HG03558 (cell line): ENCODE measurements around the gene PCGF3.
"Not testable (repeated sequence)": the region's sequence is repeated elsewhere in the genome, so short reads cannot be mapped to it uniquely, and the experiment has no call there.

Experiments used
- ATAC-seq: cut with Tn5 transposase; IDR thresholded peaks from one replicate; pipeline ENCODE4 v1.9.1; 2021; ENCODE audit warnings: moderate number of reproducible peaks; ENCODE audit not compliant: unreplicated experiment; ENCODE audit errors: extremely low read depth

PCGF3 gene

DNA sequence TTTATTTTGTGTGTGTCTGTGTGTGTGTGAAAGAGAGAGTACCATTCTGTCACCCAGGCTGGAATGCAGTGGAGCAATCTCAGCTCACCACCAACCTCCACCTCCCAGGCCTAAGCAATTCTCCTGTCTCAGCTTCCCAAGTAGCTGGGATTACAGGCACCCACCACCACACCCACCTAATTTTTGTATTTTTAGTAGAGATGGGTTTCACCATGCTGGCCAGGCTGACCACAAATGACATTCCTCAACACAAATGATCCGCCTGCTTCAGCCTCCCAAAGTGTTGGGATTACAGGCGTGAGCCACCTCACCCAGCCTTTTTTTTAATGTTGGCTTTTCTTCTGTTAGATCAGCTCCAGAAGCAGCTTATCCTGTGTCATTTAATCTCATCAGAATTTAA, 69.9 kb downstream of the PCGF3 start:
- not testable (repeated sequence) for ATAC-seq

DNA sequence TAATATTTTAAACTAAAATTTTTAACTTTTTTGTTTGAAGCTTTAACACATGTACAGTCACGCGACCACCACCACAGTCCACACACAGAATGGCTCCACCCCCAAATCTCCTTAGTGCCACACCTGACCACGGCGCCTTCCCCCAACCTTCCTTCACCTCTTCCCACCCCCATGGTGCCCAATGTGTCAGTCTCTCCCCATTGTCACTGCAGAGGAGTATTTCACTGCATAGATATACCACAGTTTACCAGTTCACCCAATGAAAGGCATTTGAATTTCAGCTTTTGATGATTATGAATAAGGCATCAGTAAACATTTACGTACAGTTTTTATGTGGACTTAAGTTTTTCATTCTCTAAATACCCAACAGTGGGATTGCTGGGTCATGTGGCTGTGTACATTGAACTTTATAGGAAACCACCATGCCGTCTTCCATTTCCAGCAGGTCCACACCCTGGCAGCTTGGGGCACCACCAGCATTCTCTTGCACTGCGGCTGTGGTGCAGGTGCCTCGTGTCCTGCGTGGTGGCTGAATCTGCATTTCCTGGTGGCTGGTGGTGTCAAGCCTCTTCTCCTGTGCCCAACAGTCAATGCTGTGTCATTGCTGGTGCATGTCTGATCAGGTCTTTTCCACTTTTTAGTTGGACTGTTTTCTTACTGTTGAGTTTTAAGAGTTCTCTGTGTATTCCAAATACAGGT, 71.3 kb downstream of the PCGF3 start:
- ATAC-seq, result no peak

- ATAC-seq, result no peak
Observed at GRCh38 chr4:777520-778262, 72.1 kb downstream of the PCGF3 start.

GRCh38 chr4:779555-779954, 73.9 kb downstream of the PCGF3 start:
- ATAC-seq, result no peak

GRCh38 chr4:780255-780654, 74.6 kb downstream of the PCGF3 start:
- ATAC-seq, result not testable (repeated sequence)

DNA sequence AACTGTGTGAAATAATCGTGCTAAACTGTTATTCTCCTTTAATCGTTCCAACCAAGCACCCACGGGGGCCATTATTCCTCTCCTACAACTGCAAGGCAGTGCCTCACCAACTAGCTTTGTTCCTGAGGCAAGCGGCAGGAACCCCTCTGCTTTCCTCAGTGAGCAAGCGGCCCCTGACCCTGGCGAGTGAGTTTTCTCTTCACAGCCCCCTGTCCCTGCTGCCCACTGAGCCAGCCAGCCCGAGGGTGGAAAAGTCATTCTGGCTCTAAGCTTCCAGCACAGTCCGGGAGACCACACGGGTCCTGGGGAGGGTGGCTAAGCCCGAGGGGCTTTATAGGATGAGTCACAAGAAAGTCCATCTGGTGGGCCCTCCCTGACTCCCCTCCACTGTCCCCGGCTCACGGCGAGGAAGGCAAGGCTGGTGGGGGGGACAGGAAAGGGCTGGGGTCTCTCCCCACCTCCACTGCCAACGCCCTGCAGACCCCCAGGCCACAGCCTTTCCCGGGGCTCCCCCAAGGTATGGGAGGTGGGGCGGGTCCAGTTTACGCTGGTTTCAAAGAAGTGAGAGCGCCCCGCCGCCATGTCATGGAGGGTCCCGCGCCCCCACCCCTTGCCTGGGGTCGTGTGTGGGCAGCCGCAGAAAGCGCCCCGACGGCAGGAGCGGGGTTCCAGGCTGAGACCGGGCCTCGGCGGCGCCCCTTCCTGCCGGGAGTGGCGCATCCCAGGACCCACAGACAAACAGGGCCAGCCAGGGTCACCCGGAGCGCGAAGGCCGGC, 75.3 kb downstream of the PCGF3 start:
- no peak for ATAC-seq

DNA sequence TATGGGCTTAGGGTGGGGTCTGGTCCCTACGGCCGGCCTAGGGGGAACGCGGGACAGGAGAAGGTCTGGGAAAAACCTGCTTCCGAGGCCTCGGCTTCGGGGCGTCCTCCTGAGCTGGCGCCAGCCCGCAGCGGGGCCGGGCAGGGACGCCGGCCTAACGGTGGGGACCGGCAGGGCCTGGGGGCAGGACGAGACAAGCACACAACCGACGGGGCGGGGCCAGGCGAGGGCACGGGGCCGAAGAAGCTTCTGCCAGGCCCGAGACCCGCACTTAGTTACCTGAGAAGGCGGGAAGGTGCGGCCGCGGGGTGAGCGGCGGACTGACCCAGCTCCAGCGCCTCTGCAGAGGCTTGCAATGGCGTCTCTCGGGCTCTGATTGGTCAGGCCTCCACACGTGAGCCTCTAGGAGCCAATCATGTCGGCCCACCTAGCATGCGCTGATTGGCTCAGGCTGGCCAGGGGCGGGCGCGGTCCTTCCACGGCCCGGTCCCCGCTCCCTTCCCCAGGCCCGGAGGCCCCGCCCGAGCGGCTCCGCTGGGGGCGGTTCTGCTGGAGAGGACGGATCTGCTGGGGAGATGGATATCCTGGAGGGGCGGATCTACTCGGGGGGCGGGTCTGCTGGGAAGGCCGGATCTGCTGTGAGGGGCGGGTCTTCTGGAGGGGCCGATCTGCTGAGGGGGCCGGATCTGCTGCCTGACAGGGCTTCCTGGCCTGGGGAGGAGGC, 76.0 kb downstream of the PCGF3 start:
- peak; percentile 91 for ATAC-seq

- no peak for ATAC-seq
Observed at GRCh38 chr4:784401-785331, 79.0 kb downstream of the PCGF3 start.

DNA sequence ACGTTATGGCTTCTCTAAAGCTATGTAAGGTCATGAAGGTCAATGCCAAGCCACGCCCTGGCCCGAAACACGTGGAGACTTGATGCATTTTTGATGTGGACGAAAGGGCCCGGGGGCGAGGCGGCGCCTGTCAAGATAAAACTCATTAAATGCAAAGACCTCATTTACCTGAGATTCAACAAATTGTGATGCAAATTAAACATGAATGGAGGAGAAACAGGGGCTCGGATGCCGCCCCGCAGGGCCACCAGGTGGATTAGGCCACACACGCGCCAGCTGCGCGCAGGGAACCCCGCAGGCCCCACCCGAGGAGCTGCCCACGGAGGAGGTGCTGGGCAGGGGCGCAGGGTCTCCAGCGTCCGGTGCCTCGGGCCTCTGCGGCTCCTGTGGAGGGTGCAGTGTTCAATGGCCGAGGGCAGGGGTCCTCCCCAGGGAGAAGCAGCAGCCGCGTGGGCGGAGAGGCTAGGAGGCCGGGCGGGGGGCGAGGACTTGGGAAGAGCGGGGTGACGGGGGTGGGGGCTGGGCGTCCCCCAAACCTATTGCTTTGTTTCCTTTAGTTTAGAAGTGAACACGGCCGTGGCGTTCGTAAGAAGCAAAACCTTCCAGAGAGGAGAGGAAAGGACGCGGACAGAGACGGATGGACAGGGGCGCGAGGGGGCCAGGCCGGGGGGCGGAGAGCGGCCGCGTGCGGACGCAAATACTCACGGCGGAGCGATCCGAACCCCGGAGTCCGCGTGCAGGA, 79.9 kb downstream of the PCGF3 start:
- ATAC-seq, result no peak

- ATAC-seq, result no peak
Observed at GRCh38 chr4:786074-786741, 80.6 kb downstream of the PCGF3 start.

DNA sequence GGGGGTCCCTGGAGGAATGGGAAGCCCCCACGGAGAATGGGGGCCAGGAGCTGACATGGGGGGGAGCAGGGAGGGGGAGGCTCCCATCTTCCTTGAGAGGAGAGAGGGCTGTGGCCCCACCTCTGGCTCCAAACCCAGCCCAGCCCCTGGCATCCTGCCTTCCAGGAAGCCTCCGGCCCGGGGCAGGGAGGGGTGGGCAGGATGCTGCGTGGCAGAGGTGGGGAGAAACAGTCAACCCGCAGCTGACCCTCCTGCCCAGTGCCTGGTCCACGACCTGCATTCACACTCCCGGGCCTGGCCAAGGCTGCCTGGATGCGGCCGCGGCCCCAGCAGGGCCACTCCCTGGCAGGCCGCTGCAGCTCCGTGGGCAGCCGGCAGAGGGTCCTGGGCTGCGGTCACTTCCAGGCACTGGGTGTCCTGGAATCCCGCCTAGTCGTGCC, 81.2 kb downstream of the PCGF3 start:
- no peak for ATAC-seq

DNA sequence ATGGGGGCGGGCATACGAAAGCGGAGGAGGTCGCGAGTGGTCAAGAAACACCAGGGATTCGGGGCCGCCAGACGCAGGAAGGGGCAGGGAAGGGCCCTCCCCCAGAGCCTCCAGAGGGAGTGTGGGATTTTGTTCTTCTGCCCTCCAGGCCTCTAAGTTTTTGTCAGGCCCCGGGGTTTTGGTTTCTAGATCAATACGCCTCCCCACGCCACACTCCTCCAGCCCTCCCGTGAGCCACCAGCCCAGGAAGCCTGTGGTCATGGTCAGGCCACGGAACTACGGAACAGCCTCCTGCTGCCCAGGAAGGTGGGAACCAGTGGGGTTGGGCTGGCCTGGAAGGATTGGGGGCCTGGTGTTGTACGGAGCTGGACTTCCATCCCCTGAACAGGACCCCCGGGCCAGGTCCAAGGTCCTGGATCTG, 81.9 kb downstream of the PCGF3 start:
- no peak for ATAC-seq

DNA sequence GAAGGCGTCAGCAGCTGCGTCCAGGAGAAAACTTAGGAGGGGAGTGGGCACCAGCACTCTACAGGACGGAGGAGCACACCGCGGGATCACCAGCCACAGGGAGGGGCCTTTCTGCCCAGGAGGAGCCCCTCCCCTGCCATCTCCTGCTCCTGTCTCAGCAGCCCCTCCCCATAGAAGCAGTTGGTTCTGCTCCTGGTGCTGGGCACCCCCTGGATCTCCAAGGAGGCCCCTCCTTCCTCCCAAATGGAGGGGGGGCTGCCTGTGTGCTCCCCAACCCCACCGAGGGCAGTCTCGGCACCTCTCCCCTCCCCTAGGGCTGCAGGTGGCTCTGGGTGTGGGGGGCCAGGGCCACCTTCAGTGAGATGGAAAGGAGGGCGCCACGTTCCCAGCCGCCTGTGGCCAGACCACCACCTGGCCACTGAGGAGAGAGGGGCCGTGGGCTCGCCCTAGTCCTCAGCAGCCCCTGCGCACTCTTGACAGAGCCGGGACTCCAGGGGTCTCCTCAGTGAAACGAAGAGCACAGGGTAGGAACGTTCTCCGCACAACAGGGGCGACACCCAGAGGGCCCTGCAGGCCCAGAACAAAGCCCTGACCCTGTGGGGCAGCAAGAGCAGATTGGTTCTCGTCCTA, 82.5 kb downstream of the PCGF3 start:
- no peak for ATAC-seq

DNA sequence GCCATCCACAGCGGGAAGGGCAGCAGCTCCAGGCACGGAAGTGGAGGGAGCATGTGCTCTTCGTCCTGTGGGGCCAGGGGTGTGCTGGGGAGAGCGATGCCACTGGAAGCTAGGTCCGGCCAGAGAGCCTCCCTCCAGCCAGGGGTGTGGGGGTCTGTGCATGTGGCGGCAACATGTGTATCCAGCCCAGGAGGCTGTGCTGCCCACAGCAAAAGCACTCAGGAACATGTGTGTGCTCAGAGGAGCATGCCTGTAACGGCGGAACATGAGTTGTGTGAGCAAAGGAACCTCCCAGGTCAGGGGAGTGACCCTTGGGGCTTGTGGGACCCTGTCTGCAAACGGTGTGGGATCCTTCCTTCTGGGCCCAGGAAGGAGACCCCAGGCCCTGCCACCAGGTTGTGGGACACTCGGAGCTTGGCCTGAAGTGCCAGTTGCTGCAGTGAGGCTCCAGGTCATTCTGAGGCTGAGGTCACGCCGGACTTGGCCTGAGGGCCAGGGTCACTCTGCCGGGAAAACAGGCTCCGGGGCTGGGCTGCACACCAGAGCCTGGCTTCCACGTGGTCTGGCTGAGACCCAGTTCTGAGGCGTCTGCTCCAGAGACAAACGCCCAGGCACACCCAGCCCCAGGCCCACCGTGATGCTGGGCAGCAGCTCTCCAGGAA, 83.1 kb downstream of the PCGF3 start:
- ATAC-seq, result no peak

DNA sequence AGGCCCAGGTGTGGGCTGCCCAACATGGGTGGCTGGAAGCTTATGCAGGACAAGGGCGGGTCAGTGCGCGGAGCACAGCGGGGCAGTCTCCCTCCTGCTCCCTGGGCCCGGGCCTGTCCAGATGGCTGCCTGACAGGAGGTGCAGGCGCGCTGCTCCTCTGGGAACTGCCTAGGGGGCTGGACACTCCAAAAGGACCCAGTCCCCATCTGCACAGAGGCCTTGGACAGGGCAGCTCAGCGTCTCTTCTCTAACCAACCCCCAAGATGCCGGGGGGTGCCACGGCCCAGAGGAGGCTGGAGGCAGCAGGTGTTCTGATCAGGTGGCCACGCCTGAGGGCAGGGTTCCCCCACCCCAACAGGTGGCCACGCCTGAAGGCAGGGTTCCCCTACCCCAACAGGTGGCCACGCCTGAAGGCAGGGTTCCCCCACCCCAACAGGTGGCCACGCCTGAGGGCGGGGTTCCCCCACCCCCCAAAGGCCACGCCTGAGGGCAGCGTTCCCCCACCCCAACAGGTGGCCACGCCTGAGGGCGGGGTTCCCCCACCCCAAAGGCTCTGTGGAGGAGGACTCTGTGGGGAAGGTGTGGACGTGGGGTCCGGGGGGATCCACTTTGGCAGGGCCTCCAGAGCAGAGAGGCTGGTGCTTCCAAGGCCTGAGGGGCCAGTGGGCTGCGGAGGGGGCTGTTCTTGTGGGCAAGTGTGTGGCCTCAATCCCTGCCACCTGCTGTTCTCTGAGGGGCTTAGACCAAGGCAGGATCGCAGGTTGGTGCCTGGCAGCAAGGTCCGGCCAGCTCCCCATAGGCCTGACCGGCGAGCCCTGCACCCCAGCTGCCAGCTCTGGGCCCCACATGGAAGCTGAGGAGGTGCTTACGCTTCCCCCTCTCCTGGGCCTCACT, 84.2 kb downstream of the PCGF3 start:
- no peak for ATAC-seq

DNA sequence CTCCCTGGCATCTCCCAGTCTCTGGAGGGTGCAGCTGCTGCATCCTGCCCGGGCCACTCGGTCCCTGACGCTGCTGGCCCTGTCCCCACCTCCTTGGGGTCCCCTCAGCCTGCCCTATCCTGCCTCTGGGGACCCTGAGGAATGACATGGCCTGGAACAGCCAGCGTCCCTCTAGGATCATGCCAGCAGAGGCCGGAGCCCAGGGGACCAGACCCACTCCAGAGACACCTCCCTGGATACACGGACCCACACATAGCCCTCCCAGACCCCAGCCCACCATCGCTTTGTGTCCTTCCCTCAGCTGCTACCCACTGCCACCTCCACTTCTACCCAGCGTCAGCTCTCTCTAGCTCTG, 84.8 kb downstream of the PCGF3 start:
- ATAC-seq, result no peak
